ENCODE data around the gene FIBP.
A peak's percentile ranks its signal among the peaks of the same experiment; 100 is the strongest.

Gene FIBP

GRCh38 chr11:65921876-65922275 is 33.6 kb upstream of the FIBP start:
- H4K20me1 ChIP-seq (ENCODE audit: insufficient read depth, low read length), result peaks cover 13% of the 10 kb centered on the region; the same call in 1 of the 2 replicates
- no peaks in the 10 kb centered on the region for H3K27me3 ChIP-seq (ENCODE audit: insufficient read depth, low read length, poor library complexity)
- peaks cover 33% of the 10 kb centered on the region for H3K79me2 ChIP-seq (ENCODE audit: insufficient read depth, low read length)
- no peak overlapping the region for H2AFZ ChIP-seq (ENCODE audit: low read depth, low read length)
- TF ChIP-seq EZH2 (IDR thresholded peaks at IDR 0.05; ENCODE audit: borderline replicate concordance, low read depth, low read length, severe bottlenecking) (no peak), CTCF (IDR thresholded peaks at IDR 0.05; ENCODE audit: borderline replicate concordance, extremely low read depth, low read length, poor library complexity, severe bottlenecking) (no peak)
- peaks cover 30% of the 10 kb centered on the region for H3K4me1 ChIP-seq (ENCODE audit: insufficient read depth, low read length)
- no peak for DNase-seq
- H3K27ac ChIP-seq (ENCODE audit: low read length), result no peak overlapping the region
- no peaks in the 10 kb centered on the region for H3K9me3 ChIP-seq (ENCODE audit: insufficient read depth, low read length, severe bottlenecking)
- H3K4me3 ChIP-seq (ENCODE audit: low read depth in 1 of 2, low read length in 2 of 2), result no peak overlapping the region
- peaks cover 44% of the 10 kb centered on the region for H3K36me3 ChIP-seq (ENCODE audit: insufficient read depth, low read length)
- ATAC-seq (ENCODE audit: insufficient read depth, low read depth), result no peak
- H3K4me2 ChIP-seq (ENCODE audit: insufficient read depth, low read length), result no peak overlapping the region
- H3K9ac ChIP-seq (ENCODE audit: low read depth, low read length), result no peak overlapping the region

- Histone ChIP-seq H4K20me1 (ENCODE audit: insufficient read depth, low read length) (peaks cover 15% of the 10 kb centered on the region), H3K27me3 (ENCODE audit: insufficient read depth, low read length, poor library complexity) (no peaks in the 10 kb centered on the region), H3K36me3 (ENCODE audit: insufficient read depth, low read length) (peaks cover 48% of the 10 kb centered on the region), H3K4me2 (ENCODE audit: insufficient read depth, low read length) (peak overlapping the region; percentile 90), H2AFZ (ENCODE audit: low read depth, low read length) (no peak overlapping the region), H3K9me3 (ENCODE audit: insufficient read depth, low read length, severe bottlenecking) (no peaks in the 10 kb centered on the region), H3K9ac (ENCODE audit: low read depth, low read length) (peak overlapping the region; percentile 72; the same call in 1 of the 2 replicates), H3K27ac (ENCODE audit: low read length) (peak overlapping the region; percentile 0; the same call in 1 of the 2 replicates), H3K4me1 (ENCODE audit: insufficient read depth, low read length) (peaks cover 33% of the 10 kb centered on the region), H3K79me2 (ENCODE audit: insufficient read depth, low read length) (peaks cover 36% of the 10 kb centered on the region), H3K4me3 (ENCODE audit: low read depth in 1 of 2, low read length in 2 of 2) (peak overlapping the region in 1 of 2 experiments; percentile 84; a peak in 2 of 4 replicates)
- ATAC-seq (ENCODE audit: insufficient read depth, low read depth) (no peak), DNase-seq (no peak)
- TF ChIP-seq EZH2 (IDR thresholded peaks at IDR 0.05; ENCODE audit: borderline replicate concordance, low read depth, low read length, severe bottlenecking), result no peak
- no peak for TF ChIP-seq CTCF (IDR thresholded peaks at IDR 0.05; ENCODE audit: borderline replicate concordance, extremely low read depth, low read length, poor library complexity, severe bottlenecking)
These were observed 32.8 kb upstream of the FIBP start for GRCh38 chr11:65921033-65921555.

GRCh38 chr11:65920372-65920802 is 32.1 kb upstream of the FIBP start:
- H3K36me3 ChIP-seq (ENCODE audit: insufficient read depth, low read length), result peaks cover 48% of the 10 kb centered on the region
- peak overlapping the region; percentile 90 for H3K4me2 ChIP-seq (ENCODE audit: insufficient read depth, low read length)
- H3K4me3 ChIP-seq (ENCODE audit: low read depth in 1 of 2, low read length in 2 of 2), result peak overlapping the region; percentile 84 to 88; a peak in 3 of 4 replicates
- peaks cover 36% of the 10 kb centered on the region for H3K79me2 ChIP-seq (ENCODE audit: insufficient read depth, low read length)
- TF ChIP-seq EZH2 (IDR thresholded peaks at IDR 0.05; ENCODE audit: borderline replicate concordance, low read depth, low read length, severe bottlenecking) (no peak), CTCF (IDR thresholded peaks at IDR 0.05; ENCODE audit: borderline replicate concordance, extremely low read depth, low read length, poor library complexity, severe bottlenecking) (peak; percentile 0)
- peak overlapping the region; percentile 72 for H3K9ac ChIP-seq (ENCODE audit: low read depth, low read length)
- ATAC-seq (ENCODE audit: insufficient read depth, low read depth) (no peak), DNase-seq (no peak)
- H2AFZ ChIP-seq (ENCODE audit: low read depth, low read length), result no peak overlapping the region
- no peaks in the 10 kb centered on the region for H3K27me3 ChIP-seq (ENCODE audit: insufficient read depth, low read length, poor library complexity)
- peak overlapping the region; percentile 82 for H3K27ac ChIP-seq (ENCODE audit: low read length)
- peaks cover 33% of the 10 kb centered on the region for H3K4me1 ChIP-seq (ENCODE audit: insufficient read depth, low read length)
- peaks cover 15% of the 10 kb centered on the region for H4K20me1 ChIP-seq (ENCODE audit: insufficient read depth, low read length)
- no peaks in the 10 kb centered on the region for H3K9me3 ChIP-seq (ENCODE audit: insufficient read depth, low read length, severe bottlenecking)
